GM12873 (cell line): ENCODE data around the gene CDKL5.

Source experiments
- TF ChIP-seq, protein P1 (sequence below): IDR thresholded peaks from 2 replicates; pipeline ENCODE4 v1.5.1; 2012; ENCODE audit warnings: low read depth, mild to moderate bottlenecking, moderate library complexity, low read length, control low read depth; ENCODE audit not compliant: insufficient read depth; ENCODE audit errors: missing control alignments

Gene CDKL5

DNA sequence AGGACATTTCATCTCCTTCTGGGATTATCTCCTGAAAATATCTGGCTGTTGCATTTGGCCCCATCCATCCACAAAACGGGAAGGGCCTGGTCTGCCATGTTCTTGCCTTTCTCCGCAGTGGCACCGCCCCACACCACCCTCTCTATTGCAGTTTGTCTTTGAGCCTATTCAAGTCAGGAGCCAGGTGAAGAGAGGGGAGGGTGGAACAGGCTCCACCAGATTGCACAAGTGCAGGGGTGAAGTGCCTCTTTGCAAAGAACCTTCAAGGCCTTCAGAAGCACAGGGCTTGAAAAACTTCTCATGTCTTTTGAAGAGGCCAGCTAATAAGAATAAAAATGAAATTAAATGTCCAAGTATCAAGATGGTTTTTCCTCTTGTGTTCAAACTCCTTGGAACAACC is 217.8 kb downstream of the CDKL5 start:
- TF ChIP-seq, protein P1, sequence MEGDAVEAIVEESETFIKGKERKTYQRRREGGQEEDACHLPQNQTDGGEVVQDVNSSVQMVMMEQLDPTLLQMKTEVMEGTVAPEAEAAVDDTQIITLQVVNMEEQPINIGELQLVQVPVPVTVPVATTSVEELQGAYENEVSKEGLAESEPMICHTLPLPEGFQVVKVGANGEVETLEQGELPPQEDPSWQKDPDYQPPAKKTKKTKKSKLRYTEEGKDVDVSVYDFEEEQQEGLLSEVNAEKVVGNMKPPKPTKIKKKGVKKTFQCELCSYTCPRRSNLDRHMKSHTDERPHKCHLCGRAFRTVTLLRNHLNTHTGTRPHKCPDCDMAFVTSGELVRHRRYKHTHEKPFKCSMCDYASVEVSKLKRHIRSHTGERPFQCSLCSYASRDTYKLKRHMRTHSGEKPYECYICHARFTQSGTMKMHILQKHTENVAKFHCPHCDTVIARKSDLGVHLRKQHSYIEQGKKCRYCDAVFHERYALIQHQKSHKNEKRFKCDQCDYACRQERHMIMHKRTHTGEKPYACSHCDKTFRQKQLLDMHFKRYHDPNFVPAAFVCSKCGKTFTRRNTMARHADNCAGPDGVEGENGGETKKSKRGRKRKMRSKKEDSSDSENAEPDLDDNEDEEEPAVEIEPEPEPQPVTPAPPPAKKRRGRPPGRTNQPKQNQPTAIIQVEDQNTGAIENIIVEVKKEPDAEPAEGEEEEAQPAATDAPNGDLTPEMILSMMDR = no peak

DNA sequence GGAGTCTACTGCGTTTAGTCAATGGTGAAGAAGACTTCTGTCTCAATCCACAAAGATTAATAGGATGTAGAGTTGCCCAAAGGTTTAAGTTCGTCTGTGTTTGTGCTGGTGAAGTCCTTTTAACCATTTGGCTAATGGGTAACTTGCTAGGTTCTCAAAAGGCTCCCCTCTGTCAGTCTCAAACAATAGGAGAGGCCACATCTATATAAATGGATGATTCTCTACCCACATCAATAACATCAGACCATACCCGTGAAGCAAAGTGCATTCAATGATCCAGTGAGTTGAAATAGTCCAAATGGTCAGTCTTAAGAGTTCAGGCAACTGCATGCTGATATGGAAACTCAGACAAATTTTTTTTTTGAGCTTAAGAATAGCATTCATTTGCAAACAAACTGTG is 218.4 kb downstream of the CDKL5 start:
- TF ChIP-seq, protein P1 = no peak

DNA sequence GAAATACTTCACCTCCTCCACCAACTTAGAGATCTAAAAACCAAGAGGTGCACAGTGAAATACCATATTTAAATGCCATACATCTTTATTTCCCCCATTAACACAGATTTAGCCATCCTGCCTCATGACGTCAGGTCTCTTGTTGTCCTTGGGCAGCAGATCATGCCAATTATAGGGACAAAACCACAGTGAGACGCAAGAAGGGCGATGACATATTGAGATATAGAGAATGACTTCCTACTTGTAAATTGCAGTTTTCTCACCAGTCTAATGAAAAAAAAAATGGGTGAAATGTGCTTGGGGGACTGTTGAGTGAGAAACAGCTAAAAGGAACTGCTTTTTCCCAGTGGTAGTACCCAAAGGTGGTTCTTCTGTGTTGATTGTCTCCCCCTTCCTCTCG is 222.2 kb downstream of the CDKL5 start:
- TF ChIP-seq, protein P1 = no peak

- TF ChIP-seq, protein P1 = no peak
Observed at GRCh38 chrX:18649498-18649951, 224.1 kb downstream of the CDKL5 start.

- TF ChIP-seq, protein P1 = no peak
Observed at GRCh38 chrX:18650662-18651061, 225.3 kb downstream of the CDKL5 start.

DNA sequence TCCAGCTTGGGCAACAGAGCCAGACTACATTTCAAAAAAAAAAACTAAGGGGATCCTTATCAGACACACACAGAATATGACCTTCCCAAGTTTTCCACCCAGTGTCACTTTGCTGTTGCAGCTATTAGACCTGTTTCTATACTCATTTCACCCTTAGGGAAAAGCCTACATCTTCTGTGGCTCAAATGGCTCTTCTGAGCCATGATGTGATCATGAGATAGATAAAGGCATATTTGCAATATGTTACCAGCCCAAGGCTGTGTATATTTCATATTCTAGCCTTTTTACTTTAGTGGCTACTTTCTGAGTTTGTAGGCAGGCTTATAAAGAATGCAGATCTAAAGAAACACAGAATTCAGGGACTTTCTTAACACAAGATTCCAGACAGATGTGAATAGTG is 227.2 kb downstream of the CDKL5 start:
- TF ChIP-seq, protein P1 = no peak

- TF ChIP-seq, protein P1 = no peak
Observed at GRCh38 chrX:18654875-18655836, 229.7 kb downstream of the CDKL5 start.
